Calu3 (cell line): ENCODE results near the gene DLL4. TPM values are rescaled to one million over a fixed set of nuclear protein-coding genes. Genes with fewer than 3 reads are reported as not detected.
"Not testable (repeated sequence)": the region's sequence is repeated elsewhere in the genome, so short reads cannot be mapped to it uniquely, and the experiment has no call there.

Experiments
- BruUV-seq: library from RNA; stranded (reverse); fragments of 400-500 nt; replicated peaks from 2 replicates; lab custom pipeline; 2021; lab: Mats Ljungman, UMichigan
- CTCF ChIA-PET: fragments of 300-600 bp; sonication (Branson Sonifier 250); formaldehyde crosslinking; loops from one replicate; lab custom pipeline; 2022; ENCODE audit warnings: antibody characterized with exemption; lab: Charles Lee
- DNase-seq: peaks from one replicate; pipeline ENCODE4 v3.0.0; 2022
- H3K27ac Mint-ChIP-seq: one replicate; pipeline ENCODE4 v1.8.0; 2022; ENCODE audit warnings: mixed read lengths; ENCODE audit not compliant: unreplicated experiment
- H3K27me3 Mint-ChIP-seq: one replicate; pipeline ENCODE4 v1.8.0; 2022; ENCODE audit warnings: mixed read lengths; ENCODE audit not compliant: unreplicated experiment
- H3K36me3 Mint-ChIP-seq: one replicate; pipeline ENCODE4 v1.8.0; 2022; ENCODE audit warnings: mild to moderate bottlenecking, moderate library complexity, mixed read lengths; ENCODE audit not compliant: insufficient read depth, unreplicated experiment
- H3K4me1 Mint-ChIP-seq: one replicate; pipeline ENCODE4 v1.8.0; 2022; ENCODE audit warnings: mild to moderate bottlenecking, low read depth, mixed read lengths; ENCODE audit not compliant: unreplicated experiment
- H3K4me3 Mint-ChIP-seq: one replicate; pipeline ENCODE4 v1.8.0; 2022; ENCODE audit warnings: mild to moderate bottlenecking, low read depth, moderate library complexity, mixed read lengths; ENCODE audit not compliant: unreplicated experiment
- H3K9me3 Mint-ChIP-seq: one replicate; pipeline ENCODE4 v1.8.0; 2022; ENCODE audit warnings: low read depth, mixed read lengths; ENCODE audit not compliant: unreplicated experiment
- intact Hi-C: fragments of 100-400 bp; cut with micrococcal nuclease; formaldehyde crosslinking; loops from one replicate; pipeline ENCODE4 v1.10.0; 2022; ENCODE audit not compliant: unreplicated experiment
- total RNA-seq: library from RNA; stranded (reverse); gene quantifications from 2 replicates; pipeline ENCODE4 v1.2.3, GENCODE V29; 2022
- TF ChIP-seq, protein P1 (sequence below): fragments of 200-600 bp; IDR thresholded peaks from one replicate; pipeline ENCODE4 v1.8.0; 2022; ENCODE audit warnings: antibody characterized with exemption; ENCODE audit not compliant: unreplicated experiment

DLL4 gene
- total RNA-seq, 1 experiment from 2014 or later = not detected

DNA sequence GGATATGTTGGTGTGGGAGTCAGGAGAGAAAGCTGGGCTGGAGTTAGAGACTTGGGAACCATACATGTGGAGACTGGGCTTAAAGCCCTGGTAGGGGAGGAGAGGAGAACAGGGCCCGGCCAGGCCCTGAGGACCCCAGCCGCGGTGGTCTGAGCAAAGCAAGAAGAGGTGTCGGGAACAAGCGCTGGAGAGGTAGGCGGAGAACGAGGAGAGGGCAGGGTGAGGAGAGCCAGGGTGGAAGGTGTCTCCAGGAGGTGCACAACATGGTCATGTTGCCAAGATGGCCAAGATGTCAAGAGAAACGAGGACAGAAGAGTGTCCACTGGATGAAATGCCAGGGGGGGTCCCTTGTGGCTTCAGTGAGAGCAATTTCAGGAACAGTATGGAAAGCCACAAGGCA lies 29.6 kb downstream of the DLL4 start:
- Mint-ChIP-seq H3K9me3 (no peaks in the 10 kb centered on the region), H3K36me3 (peaks cover 22% of the 10 kb centered on the region), H3K4me3 (no peak overlapping the region), H3K27ac (peak overlapping the region; percentile 8), H3K27me3 (no peaks in the 10 kb centered on the region), H3K4me1 (peaks cover 13% of the 10 kb centered on the region)
- DNase-seq = no peak
- CTCF ChIA-PET = no interaction called here
- TF ChIP-seq, protein P1, sequence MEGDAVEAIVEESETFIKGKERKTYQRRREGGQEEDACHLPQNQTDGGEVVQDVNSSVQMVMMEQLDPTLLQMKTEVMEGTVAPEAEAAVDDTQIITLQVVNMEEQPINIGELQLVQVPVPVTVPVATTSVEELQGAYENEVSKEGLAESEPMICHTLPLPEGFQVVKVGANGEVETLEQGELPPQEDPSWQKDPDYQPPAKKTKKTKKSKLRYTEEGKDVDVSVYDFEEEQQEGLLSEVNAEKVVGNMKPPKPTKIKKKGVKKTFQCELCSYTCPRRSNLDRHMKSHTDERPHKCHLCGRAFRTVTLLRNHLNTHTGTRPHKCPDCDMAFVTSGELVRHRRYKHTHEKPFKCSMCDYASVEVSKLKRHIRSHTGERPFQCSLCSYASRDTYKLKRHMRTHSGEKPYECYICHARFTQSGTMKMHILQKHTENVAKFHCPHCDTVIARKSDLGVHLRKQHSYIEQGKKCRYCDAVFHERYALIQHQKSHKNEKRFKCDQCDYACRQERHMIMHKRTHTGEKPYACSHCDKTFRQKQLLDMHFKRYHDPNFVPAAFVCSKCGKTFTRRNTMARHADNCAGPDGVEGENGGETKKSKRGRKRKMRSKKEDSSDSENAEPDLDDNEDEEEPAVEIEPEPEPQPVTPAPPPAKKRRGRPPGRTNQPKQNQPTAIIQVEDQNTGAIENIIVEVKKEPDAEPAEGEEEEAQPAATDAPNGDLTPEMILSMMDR = no peak
- BruUV-seq = no TSS peak
- intact Hi-C loops = no loop called here

DNA sequence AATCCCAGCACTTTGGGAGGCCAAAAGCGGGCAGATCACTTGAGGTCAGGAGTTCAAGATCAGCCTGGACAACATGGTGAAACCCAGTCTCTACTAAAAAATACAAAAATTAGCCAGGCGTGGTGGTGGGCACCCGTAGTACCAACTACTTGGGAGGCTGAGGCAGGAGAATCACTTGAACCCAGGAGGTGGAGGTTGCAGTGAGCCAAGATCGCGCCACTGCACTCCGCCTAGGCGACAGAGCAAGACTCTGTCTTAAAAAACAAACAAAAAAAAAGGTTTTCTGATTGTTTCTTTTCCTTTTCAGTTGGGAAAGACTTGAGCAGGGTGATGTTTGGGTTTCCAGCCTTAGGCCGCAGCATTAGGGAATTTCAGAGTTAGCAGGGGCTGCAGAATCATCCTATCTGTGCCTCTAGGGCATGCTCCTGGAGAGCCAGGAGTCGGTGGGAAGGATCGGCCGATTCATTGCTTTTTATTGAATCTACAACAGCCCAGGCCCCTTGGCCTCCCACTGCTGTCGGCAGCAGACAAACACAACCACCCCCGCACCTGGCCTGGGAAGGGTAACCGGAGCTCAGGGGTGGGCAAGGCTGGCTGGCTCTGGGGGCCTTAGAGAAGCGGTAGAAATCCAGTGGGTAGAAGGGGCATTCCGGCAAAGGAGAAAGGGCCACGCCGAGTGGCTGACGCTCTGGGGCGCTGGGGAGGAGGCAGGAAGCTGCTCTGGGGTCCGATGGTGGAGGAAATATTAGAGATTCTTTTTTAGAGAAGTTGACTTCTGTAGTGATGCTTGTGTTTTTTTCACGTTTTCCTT lies 30.4 kb downstream of the DLL4 start:
- peaks cover 13% of the 10 kb centered on the region for H3K4me1 Mint-ChIP-seq
- intact Hi-C loops = loop anchor here (10.0 kb wide), 1 partner anchor 55 kb away; no protein-coding TSS in a partner anchor
- BruUV-seq = no TSS peak
- peak overlapping the region; percentile 44 for H3K27ac Mint-ChIP-seq
- DNase-seq = no peak
- no peaks in the 10 kb centered on the region for H3K9me3 Mint-ChIP-seq
- CTCF ChIA-PET = no interaction called here
- no peaks in the 10 kb centered on the region for H3K27me3 Mint-ChIP-seq
- no peak overlapping the region for H3K4me3 Mint-ChIP-seq
- peaks cover 14% of the 10 kb centered on the region for H3K36me3 Mint-ChIP-seq
- TF ChIP-seq, protein P1 = no peak

DNA sequence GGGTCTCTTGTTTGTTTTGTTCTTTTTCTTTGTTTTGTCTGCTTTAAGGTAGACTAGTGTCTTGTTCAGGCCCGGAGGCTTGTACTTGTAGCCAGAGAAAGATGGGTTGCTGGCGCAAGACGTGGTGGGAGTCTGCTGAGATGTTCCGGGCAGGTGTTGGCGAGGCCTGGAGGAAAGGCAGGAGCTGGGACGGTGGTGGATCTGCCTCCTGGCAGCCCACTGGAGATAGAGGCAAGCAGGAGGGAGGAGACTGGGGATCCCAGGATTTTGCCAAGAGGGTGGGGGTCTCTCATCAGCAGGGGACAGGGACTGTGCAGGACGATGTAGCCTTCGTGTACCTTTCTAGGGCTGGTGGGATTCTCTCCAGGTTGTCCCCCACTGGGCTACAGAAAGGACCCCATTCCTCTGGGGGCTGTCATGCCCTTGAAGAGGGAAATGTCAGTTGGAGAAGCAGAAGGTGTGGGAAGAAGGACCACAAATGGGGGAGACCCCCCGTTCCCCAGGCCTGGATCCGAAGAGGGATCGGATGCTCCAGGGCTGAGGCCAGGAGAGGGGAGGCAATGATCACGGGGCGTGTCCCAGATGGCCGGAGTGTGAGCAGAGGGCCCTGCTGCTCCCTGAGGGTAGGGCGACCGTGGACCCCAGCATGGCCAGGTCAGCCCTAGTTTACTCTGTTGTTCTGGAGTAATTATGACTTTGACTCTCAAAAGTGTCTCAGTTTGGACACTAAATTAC lies 31.2 kb downstream of the DLL4 start:
- Mint-ChIP-seq H3K9me3 (no peaks in the 10 kb centered on the region), H3K4me1 (peaks cover 13% of the 10 kb centered on the region), H3K27ac (peak overlapping the region; percentile 44), H3K4me3 (no peak overlapping the region), H3K27me3 (no peaks in the 10 kb centered on the region), H3K36me3 (peaks cover 11% of the 10 kb centered on the region)
- TF ChIP-seq, protein P1 = no peak
- intact Hi-C loops = loop anchor here (10.0 kb wide), 1 partner anchor 56 kb away; no protein-coding TSS in a partner anchor
- CTCF ChIA-PET = interaction anchor here (0.6 kb wide), 1 partner anchor 117 kb away, joined by 3 read pairs; no protein-coding TSS in a partner anchor
- no TSS peak for BruUV-seq
- no peak for DNase-seq

DNA sequence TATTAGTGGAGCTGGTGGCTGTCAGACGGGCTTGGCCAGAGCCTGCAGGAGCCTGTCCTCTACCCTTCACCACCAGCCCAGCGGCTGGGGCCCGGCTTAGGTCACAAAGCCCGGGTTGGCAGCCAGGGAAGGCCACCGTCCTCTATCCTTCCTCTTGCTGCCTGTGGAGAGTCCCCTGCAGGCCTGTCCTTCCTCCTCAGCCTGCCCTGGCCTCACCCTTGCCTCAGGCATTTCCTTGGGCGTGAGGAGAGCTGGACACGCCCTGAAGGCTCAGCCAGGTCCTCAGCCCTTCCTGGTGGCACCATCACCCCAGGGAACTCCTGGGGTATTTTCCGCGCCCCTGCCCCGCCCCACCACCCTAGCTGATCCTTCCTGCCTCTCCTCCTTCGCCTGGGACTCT lies 31.8 kb downstream of the DLL4 start:
- peak; percentile 74 for DNase-seq
- H3K27ac Mint-ChIP-seq = no peak overlapping the region
- CTCF ChIA-PET = interaction anchor here (0.6 kb wide), 2 partner anchors 116 to 131 kb away, joined by 3 to 4 read pairs; no protein-coding TSS in a partner anchor
- H3K9me3 Mint-ChIP-seq = no peaks in the 10 kb centered on the region
- H3K4me1 Mint-ChIP-seq = peaks cover 11% of the 10 kb centered on the region
- H3K36me3 Mint-ChIP-seq = peaks cover 11% of the 10 kb centered on the region
- no TSS peak for BruUV-seq
- intact Hi-C loops = loop anchor here (10.0 kb wide), 1 partner anchor 56 kb away; no protein-coding TSS in a partner anchor
- TF ChIP-seq, protein P1 = no peak
- H3K4me3 Mint-ChIP-seq = no peak overlapping the region
- no peaks in the 10 kb centered on the region for H3K27me3 Mint-ChIP-seq

DNA sequence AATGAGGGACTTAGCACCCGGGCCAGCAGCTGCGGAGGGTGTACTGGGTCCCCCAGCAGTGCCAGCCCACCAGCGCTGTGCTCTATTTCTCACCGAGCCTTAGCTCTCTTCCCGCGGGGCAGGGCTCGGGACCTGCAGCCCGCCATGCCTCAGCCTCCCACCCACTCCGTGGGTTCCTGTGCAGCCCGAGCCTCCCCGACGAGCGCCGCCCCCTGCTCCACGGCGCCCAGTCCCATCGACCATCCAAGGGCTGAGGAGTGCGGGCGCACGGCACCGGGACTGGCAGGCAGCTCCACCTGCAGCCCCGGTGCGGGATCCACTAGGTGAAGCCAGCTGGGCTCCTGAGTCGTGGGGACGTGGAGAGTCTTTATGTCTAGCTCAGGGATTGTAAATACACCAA lies 32.6 kb downstream of the DLL4 start:
- H3K27me3 Mint-ChIP-seq, CTCF ChIA-PET, BruUV-seq, H3K27ac Mint-ChIP-seq, H3K4me3 Mint-ChIP-seq, H3K9me3 Mint-ChIP-seq, DNase-seq, H3K4me1 Mint-ChIP-seq: not testable (repeated sequence)
- intact Hi-C loops = loop anchor here (10.0 kb wide), 1 partner anchor 57 kb away; no protein-coding TSS in a partner anchor
- peaks cover 11% of the 10 kb centered on the region for H3K36me3 Mint-ChIP-seq

DNA sequence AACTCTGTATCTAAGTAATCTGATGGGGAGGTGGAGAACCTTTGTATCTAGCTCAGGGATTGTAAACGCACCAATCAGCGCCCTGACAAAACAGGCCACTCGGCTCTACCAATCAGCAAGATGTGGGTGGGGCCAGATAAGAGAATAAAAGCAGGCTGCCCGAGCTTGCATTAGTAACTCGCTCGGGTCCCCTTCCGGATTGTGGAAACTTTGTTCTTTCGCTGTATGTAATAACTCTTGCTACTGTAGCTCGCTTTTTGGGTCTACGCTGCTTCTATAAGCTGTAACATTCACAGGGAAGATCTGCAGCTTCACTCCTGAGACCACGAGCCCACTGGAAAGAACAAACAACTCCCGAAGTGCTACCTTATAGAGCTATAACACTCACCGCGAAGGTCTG lies 33.2 kb downstream of the DLL4 start:
- not testable (repeated sequence) for H3K9me3 Mint-ChIP-seq, H3K27me3 Mint-ChIP-seq
- CTCF ChIA-PET = interaction anchor here (0.6 kb wide), 1 partner anchor 640 kb away, joined by 3 read pairs; no protein-coding TSS in a partner anchor

More for the DNA sequence above, 33.2 kb downstream of the DLL4 start:
- not testable (repeated sequence) for H3K4me1 Mint-ChIP-seq, H3K4me3 Mint-ChIP-seq, DNase-seq, H3K27ac Mint-ChIP-seq, BruUV-seq
- intact Hi-C loops = loop anchor here (10.0 kb wide), 1 partner anchor 58 kb away; no protein-coding TSS in a partner anchor
- peaks cover 11% of the 10 kb centered on the region for H3K36me3 Mint-ChIP-seq
